Measurements from ENCODE around the gene GNAS.
A peak's percentile ranks its signal among the peaks of the same experiment; 100 is the strongest.

The GNAS gene

DNA sequence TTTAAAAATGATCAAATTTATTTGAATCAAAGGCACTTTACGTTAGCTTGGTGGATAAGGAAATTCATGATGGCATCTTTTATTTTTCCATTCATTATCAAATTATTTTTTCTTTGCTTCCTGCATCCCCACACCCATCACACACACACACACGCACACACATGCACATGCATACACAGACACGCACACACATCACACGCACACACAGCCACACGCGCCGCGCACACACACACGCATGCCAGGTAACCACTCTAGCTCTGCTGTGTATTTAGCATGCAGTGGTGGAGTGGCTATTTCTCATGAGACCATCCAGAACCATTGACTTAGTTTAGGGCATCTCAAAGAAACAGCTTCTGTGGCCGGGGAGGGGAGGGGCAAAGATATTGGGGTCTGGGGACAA lies 47.0 kb downstream of the GNAS start:
- no peak for DNase-seq

DNA sequence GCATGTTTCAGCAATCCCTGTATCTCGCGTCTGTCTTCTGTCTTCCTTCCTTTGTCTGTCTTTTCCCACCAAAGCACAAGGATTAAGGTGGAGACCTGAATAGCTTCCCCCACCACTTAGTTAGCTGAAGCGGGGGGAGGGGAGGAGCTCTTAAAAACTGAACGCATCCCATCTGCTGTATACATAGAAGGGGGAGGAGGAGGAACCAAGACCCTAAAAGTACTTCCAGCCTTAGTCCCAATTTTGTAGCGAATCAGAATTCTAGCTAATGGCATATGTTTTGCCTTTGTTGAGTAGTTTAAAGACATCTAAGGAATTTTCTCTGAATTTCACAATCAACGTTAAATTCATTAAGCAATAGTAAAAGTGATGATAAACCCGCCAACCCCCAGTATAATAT lies 47.9 kb downstream of the GNAS start:
- no peak for DNase-seq

DNA sequence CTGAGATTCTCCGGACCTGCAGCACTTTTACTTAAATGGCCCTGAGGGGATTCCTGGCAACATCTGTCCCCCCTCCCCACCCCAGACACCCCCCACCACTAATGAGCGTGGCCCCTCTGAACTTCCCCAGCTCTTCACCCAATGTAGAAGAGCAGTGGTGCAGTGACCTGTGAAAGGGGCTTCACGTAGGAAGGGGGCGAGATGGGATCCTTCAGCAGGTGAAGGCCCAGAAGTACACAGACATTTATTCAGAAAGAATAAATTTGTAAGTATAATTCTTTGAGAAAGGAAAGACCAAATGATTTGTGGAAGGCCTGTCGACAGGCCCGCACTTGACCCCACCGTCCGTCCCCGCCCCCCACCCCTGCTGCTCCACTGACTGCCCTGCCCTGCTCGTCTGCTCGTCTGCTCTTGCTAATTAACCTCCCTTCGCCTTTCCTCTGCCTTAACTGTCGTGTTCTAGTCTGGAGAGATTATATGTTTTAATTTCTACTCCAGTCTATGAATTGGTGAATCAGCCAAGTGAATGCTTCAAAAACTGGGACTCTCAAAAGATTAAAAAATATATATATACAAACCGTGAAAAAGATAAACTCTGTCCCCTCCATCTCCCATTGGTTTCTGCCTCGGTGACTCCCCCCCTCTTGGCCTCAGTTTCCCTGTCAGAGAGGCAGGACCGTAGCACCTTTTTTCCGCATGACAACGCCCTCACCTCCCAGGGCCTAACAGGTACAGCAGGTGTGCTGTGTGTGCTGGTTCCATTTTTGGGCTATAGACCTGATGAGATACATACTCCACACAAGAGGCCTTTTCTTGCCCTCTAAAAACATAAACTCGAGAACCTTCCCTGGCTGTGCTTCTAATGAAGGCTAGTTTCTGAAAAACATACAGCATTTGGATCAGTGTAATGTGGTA lies 49.2 kb downstream of the GNAS start:
- DNase-seq = no peak

DNA sequence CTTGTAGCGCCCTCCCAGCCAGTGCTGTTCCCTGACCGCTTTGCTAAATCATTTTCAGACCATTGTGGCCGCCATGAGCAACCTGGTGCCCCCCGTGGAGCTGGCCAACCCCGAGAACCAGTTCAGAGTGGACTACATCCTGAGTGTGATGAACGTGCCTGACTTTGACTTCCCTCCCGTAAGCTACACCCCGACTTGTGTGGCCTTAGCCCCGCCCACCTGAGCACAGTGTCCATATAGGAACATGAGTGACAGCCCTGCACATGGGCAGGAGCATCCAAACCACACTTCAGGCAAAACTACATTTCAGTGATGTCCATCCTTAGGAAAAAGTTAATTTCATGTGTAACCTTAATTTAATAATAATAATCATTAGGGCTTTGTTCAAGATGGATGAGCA lies 51.1 kb downstream of the GNAS start:
- DNase-seq = no peak

DNA sequence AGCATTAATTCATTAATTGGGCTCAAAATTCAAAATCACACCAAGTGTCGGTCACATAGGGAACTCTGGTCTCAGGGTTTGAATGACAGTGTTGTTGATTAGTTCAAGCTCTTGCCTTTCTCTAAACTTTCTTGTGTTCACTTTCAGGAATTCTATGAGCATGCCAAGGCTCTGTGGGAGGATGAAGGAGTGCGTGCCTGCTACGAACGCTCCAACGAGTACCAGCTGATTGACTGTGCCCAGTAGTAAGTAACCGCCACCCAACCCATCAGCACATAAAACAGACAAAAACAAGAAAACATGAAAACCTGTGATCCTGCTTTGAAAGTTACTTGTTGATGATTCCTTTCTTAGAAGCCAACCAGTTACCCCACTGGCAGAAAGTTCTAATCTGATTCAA lies 52.7 kb downstream of the GNAS start:
- DNase-seq = no peak

DNA sequence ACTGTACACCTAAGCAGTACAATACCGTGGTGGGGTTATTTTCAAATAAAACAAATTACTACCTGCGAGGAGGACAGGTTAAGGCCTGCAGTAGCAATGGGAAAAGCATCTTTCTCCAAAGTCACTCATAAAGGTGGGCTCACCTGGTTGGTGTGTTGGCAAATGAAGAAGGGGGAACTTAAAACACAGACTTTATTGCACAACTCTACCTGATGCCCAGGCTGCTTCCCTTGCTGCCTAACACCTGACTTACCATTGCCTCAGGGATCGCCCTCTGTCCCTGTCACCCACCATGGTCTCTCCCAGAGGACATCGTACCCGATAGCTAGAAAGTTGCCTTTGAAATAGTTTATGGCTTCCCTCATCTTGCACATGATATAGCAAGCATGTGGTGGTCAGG lies 53.6 kb downstream of the GNAS start:
- DNase-seq = no peak

DNA sequence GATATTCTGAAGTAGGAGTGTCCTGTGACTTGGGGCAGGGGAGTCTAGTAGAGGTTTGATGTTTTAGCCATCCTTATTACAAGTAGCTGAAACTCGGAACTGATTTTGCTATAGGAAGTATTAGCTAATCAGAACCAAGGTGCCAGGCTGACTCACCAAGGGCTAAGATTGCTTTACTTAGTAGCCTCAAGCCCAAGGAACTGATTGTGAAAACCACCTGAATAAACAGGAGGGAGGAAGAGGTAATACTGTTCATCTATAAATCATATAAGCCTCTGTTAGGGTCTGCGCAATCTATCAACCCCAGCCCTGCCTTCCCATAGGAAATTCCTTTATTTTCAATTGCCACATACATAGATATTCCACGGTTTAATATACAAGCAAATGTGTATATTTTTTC lies 54.4 kb downstream of the GNAS start:
- DNase-seq = no peak

DNA sequence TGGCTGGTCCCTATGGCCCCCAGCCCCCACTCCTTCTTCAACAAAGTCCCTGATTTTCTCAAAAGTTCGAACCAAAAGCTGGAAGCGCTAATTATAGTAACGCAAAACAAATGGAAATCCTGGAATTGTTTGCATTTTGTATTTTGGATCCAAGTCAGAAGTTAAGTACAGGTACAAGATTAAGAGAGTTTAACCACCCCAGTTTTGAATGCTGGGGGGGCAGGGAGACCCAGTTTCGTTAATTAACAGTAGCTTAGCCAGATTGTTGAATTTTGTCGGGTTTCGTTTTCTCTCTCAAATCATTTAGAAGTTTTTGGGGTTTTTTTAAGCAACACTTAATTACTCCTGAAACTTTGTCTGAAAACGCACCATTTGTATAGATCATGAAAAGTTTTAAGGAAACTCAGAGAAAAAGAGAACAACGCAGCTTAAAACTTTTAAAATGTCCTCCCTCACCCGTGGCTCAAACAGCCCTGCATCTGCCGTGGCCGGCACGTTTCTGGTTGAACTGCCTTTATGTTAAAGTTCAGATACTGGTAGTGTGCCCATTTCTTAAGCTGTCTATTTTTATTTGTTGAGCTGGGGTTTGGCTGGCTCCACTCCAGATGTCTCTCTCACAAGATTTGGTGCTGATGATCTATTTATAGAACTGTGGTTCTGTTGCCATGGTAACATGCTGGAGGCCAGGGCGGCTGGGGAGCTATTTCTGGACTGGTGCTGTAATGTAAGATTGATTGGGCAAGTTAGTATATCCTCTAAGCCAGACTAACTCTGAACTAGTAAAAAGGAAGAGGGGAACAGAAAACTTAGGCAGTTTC lies 55.0 kb downstream of the GNAS start:
- DNase-seq = peak; percentile 87

DNA sequence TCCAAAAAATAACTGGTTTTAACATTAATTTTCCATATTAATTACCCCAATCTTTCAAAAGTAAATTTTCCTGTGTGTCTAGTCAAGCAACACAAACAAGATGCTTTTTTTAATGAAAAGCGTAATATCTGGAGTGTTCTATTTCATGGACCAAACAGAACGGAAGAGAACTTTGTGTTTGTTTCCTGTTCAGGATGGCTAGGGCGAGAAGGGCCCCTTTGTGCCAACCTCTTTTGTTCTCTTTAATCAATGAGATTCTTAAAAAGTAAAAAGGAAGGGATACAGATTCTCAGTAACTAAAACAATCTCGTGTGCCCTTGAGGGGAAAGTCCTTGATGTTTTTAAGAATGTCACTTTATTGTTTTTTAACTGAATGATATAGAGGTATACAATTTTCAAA lies 55.7 kb downstream of the GNAS start:
- DNase-seq = no peak

DNA sequence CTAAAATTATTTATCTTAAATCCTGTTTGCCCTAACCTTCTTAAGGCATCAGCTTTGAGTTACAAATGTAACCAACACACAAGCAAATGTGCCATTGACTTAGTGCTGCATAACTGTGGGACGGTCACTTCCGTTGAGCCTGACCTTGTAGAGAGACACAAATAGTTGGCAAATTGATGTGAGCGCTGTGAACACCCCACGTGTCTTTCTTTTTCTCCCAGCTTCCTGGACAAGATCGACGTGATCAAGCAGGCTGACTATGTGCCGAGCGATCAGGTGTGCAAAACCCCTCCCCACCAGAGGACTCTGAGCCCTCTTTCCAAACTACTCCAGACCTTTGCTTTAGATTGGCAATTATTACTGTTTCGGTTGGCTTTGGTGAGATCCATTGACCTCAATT lies 56.4 kb downstream of the GNAS start:
- DNase-seq = no peak

DNA sequence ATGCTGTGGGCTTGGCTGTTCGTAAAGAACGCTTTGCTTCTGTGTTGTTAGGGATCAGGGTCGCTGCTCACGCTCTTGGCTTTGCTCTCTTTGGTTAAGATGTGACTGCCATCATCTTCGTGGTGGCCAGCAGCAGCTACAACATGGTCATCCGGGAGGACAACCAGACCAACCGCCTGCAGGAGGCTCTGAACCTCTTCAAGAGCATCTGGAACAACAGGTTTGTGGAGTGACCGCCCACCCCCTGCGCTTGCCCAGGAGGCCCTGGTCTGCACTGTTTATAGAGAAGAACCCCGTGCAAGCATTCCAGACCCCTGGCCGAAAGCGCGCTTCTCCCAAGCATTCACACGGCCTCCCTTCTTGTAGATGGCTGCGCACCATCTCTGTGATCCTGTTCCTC lies 57.1 kb downstream of the GNAS start:
- no peak for DNase-seq

DNA sequence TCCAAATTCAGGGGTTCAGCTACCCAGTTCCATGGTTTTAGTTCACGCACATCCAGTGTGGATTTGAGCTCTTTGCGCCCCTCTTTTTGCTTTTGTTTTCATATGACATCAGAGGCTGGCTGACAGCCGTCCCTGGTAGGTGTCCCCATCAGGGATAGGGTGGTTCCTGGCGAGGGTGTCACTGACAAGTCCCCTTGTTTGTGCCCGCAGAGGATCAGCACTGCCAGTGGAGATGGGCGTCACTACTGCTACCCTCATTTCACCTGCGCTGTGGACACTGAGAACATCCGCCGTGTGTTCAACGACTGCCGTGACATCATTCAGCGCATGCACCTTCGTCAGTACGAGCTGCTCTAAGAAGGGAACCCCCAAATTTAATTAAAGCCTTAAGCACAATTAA lies 58.0 kb downstream of the GNAS start:
- DNase-seq = no peak

DNA sequence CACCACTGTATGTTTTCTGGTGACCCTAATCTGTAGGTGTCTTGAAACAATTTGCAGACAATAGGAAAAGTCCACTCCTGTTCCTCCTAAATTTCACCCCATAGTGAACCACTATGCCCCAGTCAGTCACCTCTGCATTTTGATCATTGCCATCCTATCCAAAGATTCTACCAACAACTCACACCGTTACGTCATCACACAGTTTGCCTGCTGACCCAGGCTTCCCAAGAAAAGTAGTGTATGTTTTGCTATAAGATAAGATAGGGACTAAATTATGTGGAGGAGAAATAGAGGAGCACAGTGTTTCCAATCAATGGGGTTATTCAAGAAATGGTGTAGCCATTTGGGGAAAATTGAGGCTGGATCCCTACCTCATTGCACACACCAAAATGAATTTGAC lies 58.8 kb downstream of the GNAS start:
- DNase-seq = no peak

DNA sequence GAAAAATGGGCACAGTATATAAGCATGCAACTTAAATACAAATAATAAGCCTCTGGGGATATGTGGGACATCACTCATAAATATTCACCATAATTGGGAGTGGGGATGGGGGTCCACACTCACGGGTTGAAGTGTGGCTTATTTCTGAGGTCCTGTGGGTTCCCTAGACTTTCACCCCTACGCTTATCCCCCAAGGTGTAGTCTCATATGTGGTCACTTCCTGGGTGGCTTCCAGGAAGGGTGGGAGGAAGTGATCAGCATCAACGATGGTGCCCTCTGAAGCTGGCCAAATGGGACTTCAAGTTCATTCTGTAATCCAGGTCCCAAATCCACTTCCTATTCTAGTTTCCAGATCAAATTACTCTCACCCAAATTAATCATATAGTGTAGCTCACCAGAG lies 59.5 kb downstream of the GNAS start:
- DNase-seq = no peak

DNA sequence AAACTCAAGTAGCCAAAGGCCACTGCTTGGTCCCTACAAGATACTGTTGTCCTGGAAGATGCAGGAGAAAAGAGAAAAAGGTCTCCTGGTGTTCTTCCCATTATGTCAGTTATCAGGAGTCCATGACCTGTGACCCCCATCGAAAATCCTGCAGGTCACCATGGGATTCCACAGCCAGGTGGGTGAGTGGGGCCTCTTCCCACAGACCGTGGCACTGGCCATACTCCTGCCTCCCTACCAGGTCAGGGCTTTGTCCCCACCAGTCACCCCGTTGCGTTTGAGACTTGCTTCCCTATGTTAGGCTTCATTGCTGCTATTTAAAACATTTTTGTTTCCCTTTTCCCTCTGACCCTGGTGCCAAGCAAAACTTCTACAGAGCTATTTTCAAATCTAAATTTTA lies 60.6 kb downstream of the GNAS start:
- DNase-seq = no peak

DNA sequence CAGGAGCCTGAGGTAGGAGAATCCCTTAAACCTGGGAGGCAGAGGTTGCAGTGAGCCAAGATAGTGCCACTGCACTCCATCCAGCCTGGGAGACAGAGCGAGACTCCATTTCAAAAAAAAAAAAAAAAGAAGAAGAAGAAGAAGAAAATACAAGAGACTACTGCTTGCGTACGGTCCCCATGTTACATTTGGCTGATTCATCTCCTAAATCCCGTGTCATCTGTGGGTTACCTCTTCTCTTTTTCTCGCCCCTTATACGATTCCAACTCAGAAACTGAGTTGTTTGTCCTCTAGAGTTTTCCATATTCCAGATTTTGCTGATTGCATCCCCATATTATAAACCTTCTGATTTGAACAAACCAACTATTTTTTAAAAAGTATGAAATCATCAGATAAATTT lies 66.1 kb downstream of the GNAS start:
- DNase-seq = no peak

DNA sequence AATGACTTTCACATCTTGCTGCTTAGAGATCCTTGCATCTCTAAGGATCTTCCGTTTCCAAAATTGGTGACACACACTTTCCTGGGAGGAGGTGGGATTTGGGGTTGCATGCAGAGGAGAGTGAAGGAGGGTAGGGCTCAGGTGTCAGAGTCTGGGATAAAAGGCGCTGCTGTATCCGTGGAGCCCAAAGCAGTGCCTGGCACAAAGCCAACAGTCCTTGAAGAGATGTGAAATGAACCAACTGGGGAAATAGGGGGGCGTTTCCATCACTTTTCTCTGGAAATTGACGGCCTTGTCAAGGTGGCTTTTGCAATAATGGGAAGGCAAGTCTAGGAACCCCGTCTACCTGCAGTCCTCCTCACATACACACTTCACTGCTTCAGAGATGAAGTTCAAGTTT lies 69.0 kb downstream of the GNAS start:
- no peak for DNase-seq

DNA sequence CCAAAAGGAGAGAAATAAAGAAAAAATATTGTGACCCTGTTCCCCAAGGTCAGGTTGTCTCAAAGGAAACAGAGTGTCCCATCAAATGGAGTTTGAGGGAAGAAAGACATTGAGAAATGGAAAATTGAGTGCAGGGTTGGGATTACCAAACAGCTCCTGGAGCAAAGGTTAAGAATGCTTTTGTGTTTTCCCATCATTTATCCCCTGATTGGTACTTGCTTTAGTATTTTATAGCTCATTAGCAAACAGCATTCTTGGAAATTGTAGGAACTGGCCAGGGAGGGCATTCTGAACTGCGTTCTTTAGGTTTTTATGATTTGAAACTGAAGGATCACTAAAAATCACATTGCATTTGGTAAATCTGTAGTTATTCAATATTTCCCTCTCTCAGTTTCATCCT lies 69.5 kb downstream of the GNAS start:
- no peak for DNase-seq

DNA sequence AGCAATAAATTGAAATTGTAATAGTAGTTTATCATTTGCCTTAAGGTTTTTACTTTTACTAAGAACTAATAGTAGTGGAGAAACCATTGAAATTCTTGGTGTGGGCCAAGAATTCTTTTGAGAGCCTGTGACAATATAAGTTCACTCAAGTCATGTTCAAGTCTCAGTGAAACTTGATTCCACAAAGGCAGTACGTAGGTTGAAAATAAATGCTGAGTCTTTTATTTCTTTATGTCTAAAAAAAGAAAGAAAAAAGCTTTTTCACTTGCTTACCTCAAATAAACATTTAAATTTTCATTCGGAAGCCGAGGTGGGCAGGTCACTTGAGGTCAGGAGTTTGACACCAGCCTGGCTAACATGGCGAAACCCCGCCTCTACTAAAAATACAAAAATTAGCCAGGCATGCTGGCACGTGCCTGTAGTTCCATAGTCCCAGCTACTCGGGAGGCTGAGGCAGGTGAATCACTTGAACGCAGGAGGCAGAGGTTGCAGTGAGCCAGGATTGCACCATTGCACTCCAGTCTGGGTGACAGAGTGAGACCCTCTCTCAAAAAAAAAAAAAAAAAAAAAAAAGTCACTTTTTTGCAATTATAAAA lies 70.7 kb downstream of the GNAS start:
- DNase-seq = no peak

DNA sequence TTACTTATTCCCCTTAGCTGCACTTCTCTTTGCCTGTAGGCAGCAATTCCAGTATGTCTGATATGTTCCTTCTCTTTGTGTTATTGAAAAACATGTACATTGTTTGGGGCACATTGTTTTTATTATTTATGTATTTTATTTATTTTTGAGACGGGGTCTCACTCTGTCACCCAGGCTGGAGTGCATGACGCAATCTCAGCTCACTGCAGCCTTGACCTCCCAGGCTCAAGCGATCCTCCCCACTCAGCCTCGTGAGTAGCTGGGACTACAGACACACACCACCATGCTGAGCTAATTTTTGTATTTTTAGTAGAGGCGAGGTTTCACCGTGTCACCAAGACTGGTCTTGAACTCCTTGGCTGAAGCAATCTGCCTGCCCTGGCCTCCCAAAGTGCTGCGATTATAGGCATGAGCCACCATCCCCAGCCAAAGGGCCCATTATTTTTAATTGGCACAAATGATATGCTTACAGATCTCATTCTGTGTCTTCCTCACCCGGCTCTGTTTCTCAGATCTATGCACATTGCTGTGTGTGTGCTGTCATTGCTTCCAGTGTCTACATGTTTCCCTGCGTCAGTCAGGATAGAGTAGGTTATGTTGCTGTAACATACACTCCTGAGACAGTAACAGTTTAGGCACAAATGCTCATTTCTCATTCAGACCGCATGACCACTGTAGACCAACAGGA lies 74.4 kb downstream of the GNAS start:
- DNase-seq = no peak

DNA sequence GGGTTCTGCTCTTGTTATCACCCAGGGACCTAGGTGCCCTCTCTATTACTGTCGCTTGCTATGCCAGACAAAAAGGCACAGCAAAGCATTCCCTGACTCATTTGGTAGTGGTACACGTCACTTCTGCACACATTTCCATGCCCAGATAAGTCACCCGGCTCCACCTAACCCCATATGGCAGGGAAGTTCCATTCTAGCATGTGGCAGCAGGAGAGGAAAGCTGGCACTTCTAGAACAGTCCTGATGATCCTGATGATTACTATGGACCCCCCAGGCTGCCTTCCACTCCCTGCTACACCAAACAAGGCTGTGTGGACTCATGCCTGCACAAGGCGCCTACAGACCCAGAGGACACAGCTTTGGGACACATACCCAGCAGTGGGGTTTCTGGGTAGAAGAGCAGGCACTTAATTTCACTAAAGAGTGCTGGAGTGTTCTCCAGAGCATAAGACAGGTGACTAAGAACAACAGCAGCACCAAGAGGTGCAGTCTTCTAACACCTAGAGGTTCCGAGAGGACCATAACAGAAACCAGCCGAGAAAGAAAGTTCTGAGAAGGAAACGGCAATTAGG lies 75.1 kb downstream of the GNAS start:
- no peak for DNase-seq

DNA sequence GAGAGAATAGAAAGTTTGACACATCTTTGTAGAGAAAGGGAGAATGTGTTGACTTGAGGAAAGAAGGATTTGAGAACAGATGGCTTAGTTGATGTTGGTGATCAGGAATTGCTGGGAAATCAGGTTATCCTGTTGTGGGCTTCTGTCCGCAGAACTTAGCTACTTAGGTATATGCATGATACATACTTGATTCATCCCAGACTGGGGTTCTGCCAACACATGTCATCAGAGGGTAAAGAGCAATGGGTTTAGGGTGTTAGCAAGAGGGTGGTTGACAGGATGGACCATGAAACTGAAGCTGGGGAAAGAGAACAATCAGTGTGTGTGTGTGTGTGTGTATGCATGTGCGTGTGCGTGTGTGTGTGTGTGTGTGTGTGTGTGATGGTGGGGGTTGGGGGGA lies 78.0 kb downstream of the GNAS start:
- no peak for DNase-seq

DNA sequence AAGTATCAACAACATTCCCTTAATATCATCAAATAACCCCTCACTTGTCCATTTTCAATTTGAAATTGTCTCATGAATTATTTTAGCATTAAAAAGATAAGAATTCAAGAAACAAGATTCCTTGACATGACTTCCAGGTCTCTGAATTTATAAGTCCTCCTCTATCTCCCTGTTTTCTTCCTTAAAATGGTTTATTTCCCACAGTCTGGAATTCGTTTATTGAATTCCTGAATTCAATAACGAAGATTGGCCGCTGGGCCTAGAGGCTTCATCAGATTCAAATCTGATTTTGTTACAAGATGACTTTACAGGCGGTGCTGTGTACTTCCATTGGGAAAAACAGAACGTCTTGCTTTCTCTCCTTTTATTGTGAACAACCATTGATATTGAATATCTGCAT lies 79.7 kb downstream of the GNAS start:
- no peak for DNase-seq

Data from CD4-positive, alpha-beta T cell treated with Interleukin-12 subunit alpha and Interleukin-12 subunit beta, for 1 hour (primary cell).